Measurements from ENCODE around the gene NCAPH2.

Gene NCAPH2

DNA sequence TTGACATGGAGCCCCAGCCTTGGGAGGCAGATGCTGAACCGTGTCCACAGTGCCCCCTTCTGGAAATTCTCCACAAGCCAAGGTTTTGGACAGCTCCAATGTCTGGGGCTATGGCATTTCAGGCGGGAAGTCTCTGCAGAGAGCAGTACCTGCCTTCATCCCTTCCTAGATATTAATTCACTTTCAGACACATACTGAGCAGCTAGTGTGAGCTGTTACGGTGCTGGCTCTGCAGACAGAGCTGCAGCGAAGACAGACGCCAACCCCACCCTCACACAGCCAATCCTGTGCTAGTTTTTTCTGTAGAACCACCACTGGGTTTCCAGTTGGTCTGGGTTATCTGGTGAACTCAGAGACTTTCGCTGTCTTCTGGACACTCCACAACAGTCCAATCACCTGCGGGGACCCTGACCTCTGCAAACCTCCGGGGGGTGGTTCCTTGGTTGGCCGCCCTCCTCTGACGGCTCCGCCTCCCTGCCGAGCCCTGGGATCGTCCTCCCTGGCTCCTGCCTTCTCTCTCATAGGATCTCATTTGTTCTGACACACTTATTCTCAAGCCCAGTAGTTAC is 9.6 kb upstream of the NCAPH2 start:
- DNase-seq (ENCODE audit: low spot score) = peak; percentile 78
- TF ChIP-seq, protein P1, sequence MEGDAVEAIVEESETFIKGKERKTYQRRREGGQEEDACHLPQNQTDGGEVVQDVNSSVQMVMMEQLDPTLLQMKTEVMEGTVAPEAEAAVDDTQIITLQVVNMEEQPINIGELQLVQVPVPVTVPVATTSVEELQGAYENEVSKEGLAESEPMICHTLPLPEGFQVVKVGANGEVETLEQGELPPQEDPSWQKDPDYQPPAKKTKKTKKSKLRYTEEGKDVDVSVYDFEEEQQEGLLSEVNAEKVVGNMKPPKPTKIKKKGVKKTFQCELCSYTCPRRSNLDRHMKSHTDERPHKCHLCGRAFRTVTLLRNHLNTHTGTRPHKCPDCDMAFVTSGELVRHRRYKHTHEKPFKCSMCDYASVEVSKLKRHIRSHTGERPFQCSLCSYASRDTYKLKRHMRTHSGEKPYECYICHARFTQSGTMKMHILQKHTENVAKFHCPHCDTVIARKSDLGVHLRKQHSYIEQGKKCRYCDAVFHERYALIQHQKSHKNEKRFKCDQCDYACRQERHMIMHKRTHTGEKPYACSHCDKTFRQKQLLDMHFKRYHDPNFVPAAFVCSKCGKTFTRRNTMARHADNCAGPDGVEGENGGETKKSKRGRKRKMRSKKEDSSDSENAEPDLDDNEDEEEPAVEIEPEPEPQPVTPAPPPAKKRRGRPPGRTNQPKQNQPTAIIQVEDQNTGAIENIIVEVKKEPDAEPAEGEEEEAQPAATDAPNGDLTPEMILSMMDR (IDR thresholded peaks at IDR 0.05; ENCODE audit: extremely low read depth, missing control alignments) = peak; percentile 62

DNA sequence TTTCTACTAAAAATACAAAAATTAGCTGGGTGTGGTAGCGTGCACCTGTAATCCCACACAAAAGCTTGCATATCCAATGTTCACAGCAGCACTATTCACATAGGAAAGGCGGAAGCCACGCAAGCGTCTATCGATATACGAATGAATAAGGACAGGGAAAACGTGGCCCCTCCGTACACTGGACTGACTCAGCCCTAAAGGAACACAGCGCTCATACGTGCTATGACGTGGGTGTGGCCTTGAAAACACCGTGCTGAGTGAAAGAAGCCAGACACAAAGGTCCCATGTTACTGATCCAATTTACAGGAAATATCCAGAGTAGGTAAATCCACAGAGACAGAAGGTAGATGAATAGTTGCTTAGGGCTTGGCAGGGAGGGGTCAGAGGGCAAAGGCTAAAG is 7.6 kb upstream of the NCAPH2 start:
- TF ChIP-seq, protein P1 (IDR thresholded peaks at IDR 0.05; ENCODE audit: extremely low read depth, missing control alignments) = no peak
- DNase-seq (ENCODE audit: low spot score) = no peak

DNA sequence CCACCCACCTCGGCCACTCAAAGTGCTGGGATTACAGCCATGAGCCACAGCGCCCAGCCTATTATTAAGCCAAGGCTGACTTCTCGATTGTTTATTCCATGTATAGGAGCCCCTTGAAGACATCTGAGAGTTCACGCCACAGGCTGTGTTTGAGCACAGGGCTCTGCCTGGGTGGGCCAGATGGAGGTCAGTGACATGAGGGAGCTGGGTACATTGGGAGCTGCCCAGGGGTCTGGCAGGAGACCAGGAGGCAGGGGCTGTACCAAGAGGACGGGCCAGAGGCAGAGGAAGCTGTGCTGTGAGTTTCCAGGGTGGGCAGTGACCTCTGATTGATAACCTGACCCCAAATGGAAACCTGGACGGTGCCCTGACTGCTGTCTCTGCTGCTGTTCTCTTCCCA is 5.9 kb upstream of the NCAPH2 start:
- TF ChIP-seq, protein P1 (IDR thresholded peaks at IDR 0.05; ENCODE audit: extremely low read depth, missing control alignments) = no peak
- no peak for DNase-seq (ENCODE audit: low spot score)

DNA sequence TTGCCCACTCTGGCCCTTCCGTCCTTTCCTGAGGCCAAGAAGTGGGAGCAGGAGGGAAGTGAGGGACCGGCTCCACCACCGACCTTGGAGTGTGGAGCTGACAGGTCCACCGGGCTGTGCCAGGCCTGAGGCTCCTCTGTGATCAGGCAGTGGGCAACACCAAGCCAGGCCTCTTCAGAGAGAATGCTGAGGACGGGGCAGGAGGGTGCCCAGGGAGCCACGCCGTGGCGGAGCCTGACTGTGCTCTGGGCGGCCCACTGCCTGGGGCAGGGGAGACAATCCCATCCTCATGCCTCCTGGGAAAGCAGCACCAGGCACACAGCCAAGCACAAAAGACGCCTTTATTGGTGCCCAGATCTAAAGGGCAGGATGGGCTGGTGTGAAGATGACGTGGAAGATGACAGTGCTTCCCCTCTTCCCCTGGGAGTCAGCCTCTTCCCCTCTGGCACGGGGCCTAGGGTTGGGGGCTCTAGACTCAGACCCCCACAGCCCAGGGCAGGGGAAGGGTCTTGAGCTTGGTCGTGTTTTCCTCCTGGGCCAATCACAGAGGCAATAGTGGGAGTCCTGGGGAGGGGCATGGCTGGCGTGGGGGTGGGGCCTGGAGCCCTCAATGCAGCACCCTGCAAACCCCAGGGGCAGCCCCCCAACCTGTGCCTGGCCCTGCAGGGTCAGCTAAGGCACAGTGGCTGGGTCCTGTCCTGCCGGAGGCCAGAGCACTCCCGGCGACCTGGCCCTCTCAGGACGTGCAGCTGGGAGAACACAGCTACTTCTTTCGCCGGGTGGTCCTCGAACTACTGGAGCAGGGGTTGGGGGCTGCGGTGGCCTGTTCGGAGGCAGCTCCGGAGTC is 5.2 kb upstream of the NCAPH2 start:
- TF ChIP-seq, protein P1 (IDR thresholded peaks at IDR 0.05; ENCODE audit: extremely low read depth, missing control alignments) = no peak
- no peak for DNase-seq (ENCODE audit: low spot score)

DNA sequence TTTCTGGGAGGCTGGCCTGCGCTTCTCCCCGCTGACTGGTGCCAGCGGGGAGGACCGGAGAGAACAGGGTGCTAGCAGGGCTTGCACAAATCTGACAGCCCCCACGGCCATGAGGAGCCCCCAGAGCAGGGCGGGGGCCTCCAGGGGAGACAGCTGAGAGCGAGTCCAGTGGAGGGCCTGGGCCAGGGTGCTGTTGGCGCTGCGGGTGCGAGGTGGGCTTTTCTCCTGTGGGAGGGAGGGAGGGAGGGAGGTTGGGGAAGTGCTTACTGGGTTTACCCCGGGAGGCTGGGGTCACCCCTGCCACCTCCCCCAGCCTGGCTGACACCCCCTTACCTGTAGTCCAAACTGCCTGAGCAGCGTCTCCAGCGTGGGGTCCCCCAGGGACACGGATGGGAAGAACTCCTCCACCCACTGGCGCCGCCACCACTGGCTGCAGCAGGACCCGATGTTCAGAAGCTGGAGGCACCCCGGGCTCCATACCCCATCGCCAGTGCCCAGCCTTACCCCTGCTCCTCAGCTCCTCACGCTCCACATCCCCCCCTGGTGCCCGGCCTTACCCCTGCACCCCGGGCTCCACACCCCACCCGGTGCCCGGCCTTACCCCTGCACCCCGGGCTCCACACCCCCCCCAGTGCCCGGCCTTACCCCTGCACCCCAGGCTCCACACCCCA is 4.4 kb upstream of the NCAPH2 start:
- DNase-seq (ENCODE audit: low spot score) = no peak
- TF ChIP-seq, protein P1 (IDR thresholded peaks at IDR 0.05; ENCODE audit: extremely low read depth, missing control alignments) = no peak

DNA sequence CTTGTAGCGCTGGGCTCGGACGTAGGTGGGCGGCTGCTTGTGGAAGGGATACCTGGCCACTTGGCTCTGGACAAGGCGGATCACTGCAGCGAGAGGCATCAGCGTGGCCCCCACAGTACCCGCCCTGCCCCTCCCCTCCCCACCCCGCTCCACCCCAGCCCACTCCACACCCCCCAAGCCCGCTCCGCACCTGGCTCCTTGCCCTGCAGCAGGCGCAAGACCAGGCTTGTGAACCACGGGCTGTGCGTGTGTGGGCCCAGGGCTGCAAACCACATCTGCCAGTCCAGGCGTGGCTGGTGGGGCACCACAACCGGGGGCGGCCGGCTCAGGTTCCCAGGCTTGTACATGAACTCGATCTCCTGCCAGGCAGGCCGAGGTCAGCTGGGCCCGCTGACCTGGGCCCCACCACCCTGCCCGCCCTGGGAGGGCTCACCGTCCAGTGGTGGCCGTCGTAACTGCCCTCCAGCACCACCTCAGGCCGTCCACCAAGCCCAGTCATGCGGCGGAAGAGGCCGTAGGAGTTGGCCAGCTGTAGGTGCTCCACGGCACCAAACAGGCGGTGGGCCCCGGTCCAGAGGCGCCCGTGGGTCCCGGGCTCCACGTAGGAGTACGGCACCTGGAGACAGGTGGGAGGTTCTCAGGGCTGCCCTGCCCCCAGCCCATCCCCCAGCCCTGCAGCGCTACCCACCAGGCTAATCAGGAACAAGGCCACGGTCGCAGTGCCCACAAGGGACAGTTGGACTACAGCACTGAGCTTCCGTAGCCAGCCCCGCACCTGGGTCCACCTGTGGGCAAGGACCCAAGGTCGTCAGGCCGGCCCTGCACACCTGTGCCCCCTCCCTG is 3.4 kb upstream of the NCAPH2 start:
- TF ChIP-seq, protein P1 (IDR thresholded peaks at IDR 0.05; ENCODE audit: extremely low read depth, missing control alignments) = no peak
- no peak for DNase-seq (ENCODE audit: low spot score)

All from GM20000 (cell line).